Sigmoid colon (tissue), 4 donors: ENCODE data around the gene ACTR2.

Experiments
- CTCF ChIP-seq, 4 experiments: fragments of 450-650 bp in 3 of 4; fragments of 200-600 bp in 1 of 4; IDR thresholded peaks; one replicate each; pipeline ENCODE4 v1.5.1; 2016 to 2019; ENCODE audit warnings: antibody characterized with exemption in 4 of 4, mild to moderate bottlenecking in 3 of 4, moderate library complexity in 2 of 4
- EP300 ChIP-seq, 4 donors: sonication (generic); formaldehyde crosslinking; IDR thresholded peaks; one replicate each; pipeline ENCODE4 v1.6.1; 2017; ENCODE audit warnings: antibody characterized with exemption in 4 of 4

DNA sequence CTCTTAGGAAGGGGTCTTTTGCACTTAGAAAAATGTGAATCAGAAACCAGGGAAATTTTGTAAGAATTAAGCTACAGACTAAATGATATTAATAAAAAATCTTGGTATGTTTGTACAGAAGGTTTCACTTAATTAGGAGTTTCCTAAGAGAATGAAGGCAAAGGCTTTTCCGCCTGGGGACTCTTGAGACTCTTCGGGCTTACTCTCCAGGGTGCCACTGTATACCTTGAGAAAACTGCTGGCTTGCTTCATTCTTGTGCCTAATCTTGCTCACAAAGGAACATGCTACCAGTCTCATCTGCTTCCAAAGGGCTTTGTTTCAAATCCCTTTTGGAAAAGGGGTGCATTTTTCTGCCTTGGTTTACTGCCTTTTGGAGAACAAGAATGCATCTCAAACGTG is 49.5 kb downstream of the ACTR2 start:
- TF ChIP-seq EP300 (IDR thresholded peaks at IDR 0.05) = no peak
- TF ChIP-seq CTCF (IDR thresholded peaks at IDR 0.05) = no peak
